GM21390 (cell line): Measurements from ENCODE around the gene POC1B.

Experiments
- ATAC-seq: cut with Tn5 transposase; IDR thresholded peaks from one replicate; pipeline ENCODE4 v1.9.1; 2021; ENCODE audit not compliant: unreplicated experiment

The POC1B gene

GRCh38 chr12:89390802-89391673 is 134.8 kb downstream of the POC1B start:
- no peak for ATAC-seq

GRCh38 chr12:89389755-89390661 is 135.8 kb downstream of the POC1B start:
- ATAC-seq = peak; percentile 54

- ATAC-seq = no peak
Measured at GRCh38 chr12:89386138-89386537, 139.7 kb downstream of the POC1B start.

- no peak for ATAC-seq
Measured at GRCh38 chr12:89384807-89385206, 141.0 kb downstream of the POC1B start.

GRCh38 chr12:89384050-89384758 is 141.6 kb downstream of the POC1B start:
- ATAC-seq = no peak

- no peak for ATAC-seq
Measured at GRCh38 chr12:89383235-89384049, 142.4 kb downstream of the POC1B start.

- no peak for ATAC-seq
Measured at GRCh38 chr12:89382328-89382727, 143.5 kb downstream of the POC1B start.

- no peak for ATAC-seq
Measured at GRCh38 chr12:89379839-89380467, 145.9 kb downstream of the POC1B start.

- ATAC-seq = no peak
Measured at GRCh38 chr12:89379148-89379838, 146.6 kb downstream of the POC1B start.

- no peak for ATAC-seq
Measured at GRCh38 chr12:89376844-89377243, 149.0 kb downstream of the POC1B start.

GRCh38 chr12:89376202-89376529 is 149.7 kb downstream of the POC1B start:
- ATAC-seq = no peak

- ATAC-seq = no peak
Measured at GRCh38 chr12:89373763-89374572, 151.9 kb downstream of the POC1B start.

- no peak for ATAC-seq
Measured at GRCh38 chr12:89372584-89373370, 153.1 kb downstream of the POC1B start.

- no peak for ATAC-seq
Measured at GRCh38 chr12:89370850-89371249, 155.0 kb downstream of the POC1B start.

- ATAC-seq = no peak
Measured at GRCh38 chr12:89370421-89370831, 155.4 kb downstream of the POC1B start.
